HFFc6 (cell line): ENCODE measurements around the gene GBP3. TPM values are rescaled to one million over a fixed set of nuclear protein-coding genes. Genes with fewer than 3 reads are reported as not detected.
A peak's percentile ranks its signal among the peaks of the same experiment; 100 is the strongest.

Experiments used
- DNase-seq: peaks from one replicate; pipeline ENCODE4 v3.0.0-alpha.2; 2018
- H3K27ac Mint-ChIP-seq: 2 replicates; pipeline ENCODE4 v1.8.0; 2020; ENCODE audit warnings: mild to moderate bottlenecking, mixed read lengths
- H3K27me3 Mint-ChIP-seq: 2 replicates; pipeline ENCODE4 v1.8.0; 2021; ENCODE audit warnings: mild to moderate bottlenecking, moderate library complexity, mixed read lengths; ENCODE audit not compliant: insufficient read depth
- H3K36me3 Mint-ChIP-seq: 2 replicates; pipeline ENCODE4 v1.8.0; 2021; ENCODE audit warnings: low read depth, mixed read lengths
- H3K4me1 Mint-ChIP-seq: 2 replicates; pipeline ENCODE4 v1.8.0; 2020; ENCODE audit warnings: low read depth, mixed read lengths
- H3K4me3 Mint-ChIP-seq: 2 replicates; pipeline ENCODE4 v1.8.0; 2020; ENCODE audit warnings: mild to moderate bottlenecking, moderate library complexity, mixed read lengths
- H3K9me3 Mint-ChIP-seq: 2 replicates; pipeline ENCODE4 v1.8.0; 2020; ENCODE audit warnings: mild to moderate bottlenecking, mixed read lengths
- CTCF ChIP-seq: fragments of 200-600 bp; sonication (generic); IDR thresholded peaks from 2 replicates; pipeline ENCODE4 v1.5.0; 2021; ENCODE audit warnings: antibody characterized with exemption, mild to moderate bottlenecking
- long read RNA-seq: library from polyadenylated mRNA; unstranded; transcript quantifications from one replicate; pipeline ENCODE4 v2.0.0, GENCODE V29; 2019
- total RNA-seq, 6 experiments: library from RNA; stranded (reverse); fragmentation: NEBNext Ultra II Directional; extraction: Animal tissue kit (Norgen Biotek cat#: 25700); gene quantifications; 2 replicates in 1 of 6; 3 replicates in 5 of 6; pipeline ENCODE4 v1.2.3, GENCODE V29; 2021

GBP3 gene
- total RNA-seq = 10 to 100 TPM; 26.5 to 44.6 (median 39.3) TPM
- long read RNA-seq, transcript GBP3-202 (11 exons, 3,067 nt) = major isoform, 9 of 27 reads
- long read RNA-seq, partial matches to known transcripts = 9 of 27 reads
- long read RNA-seq, other reads (novel, unspliced or antisense) = 4 of 27 reads

GRCh38 chr1:89022167-89022959, at the start of gene GBP3:
Gene GBP3, minus strand, starts transcription at chr1:89022866. Its CDS starts 2,145 bp downstream, at chr1:89020721.
- Mint-ChIP-seq H3K4me3 (peak within 1 kb of the TSS; percentile 90), H3K36me3 (peaks cover 21% of the 10 kb centered on the region; the same call in 1 of the 2 replicates), H3K9me3 (no peaks in the 10 kb centered on the region), H3K27me3 (no peaks in the 10 kb centered on the region), H3K27ac (peak within 1 kb of the TSS; percentile 82), H3K4me1 (peaks cover 37% of the 10 kb centered on the region)
- DNase-seq = peak; percentile 59
- TF ChIP-seq CTCF = no peak

GRCh38 chr1:89070509-89070908, 47.8 kb upstream of the GBP3 start:
- Mint-ChIP-seq H3K4me3 (peak overlapping the region; percentile 82; the same call in 1 of the 2 replicates), H3K9me3 (peaks cover 8% of the 10 kb centered on the region; the same call in 1 of the 2 replicates), H3K27me3 (peaks cover 2% of the 10 kb centered on the region; the same call in 1 of the 2 replicates), H3K27ac (no peak overlapping the region), H3K4me1 (peaks cover 26% of the 10 kb centered on the region), H3K36me3 (no peaks in the 10 kb centered on the region)
- no peak for DNase-seq
- no peak for TF ChIP-seq CTCF

- Mint-ChIP-seq H3K4me1 (peaks cover 29% of the 10 kb centered on the region), H3K4me3 (peak overlapping the region; percentile 82), H3K27ac (no peak overlapping the region), H3K27me3 (peaks cover 2% of the 10 kb centered on the region; the same call in 1 of the 2 replicates), H3K9me3 (peaks cover 8% of the 10 kb centered on the region; the same call in 1 of the 2 replicates), H3K36me3 (no peaks in the 10 kb centered on the region)
- no peak for TF ChIP-seq CTCF
- no peak for DNase-seq
Measured at GRCh38 chr1:89069951-89070350, 47.3 kb upstream of the GBP3 start.

GRCh38 chr1:89068291-89068690, 45.6 kb upstream of the GBP3 start:
- DNase-seq = peak; percentile 68
- TF ChIP-seq CTCF = no peak
- Mint-ChIP-seq H3K27me3 (peaks cover 2% of the 10 kb centered on the region; the same call in 1 of the 2 replicates), H3K9me3 (no peaks in the 10 kb centered on the region), H3K27ac (peak overlapping the region; percentile 27; the same call in 1 of the 2 replicates), H3K4me1 (peaks cover 40% of the 10 kb centered on the region), H3K36me3 (no peaks in the 10 kb centered on the region), H3K4me3 (no peak overlapping the region)

GRCh38 chr1:89065079-89065868, 42.6 kb upstream of the GBP3 start, which contains the start of gene GBP1:
Gene GBP1, minus strand, starts transcription at chr1:89065208. Its CDS starts 1,974 bp downstream, at chr1:89063234.
- Mint-ChIP-seq H3K27ac (peak within 1 kb of the TSS; percentile 86), H3K27me3 (peaks cover 2% of the 10 kb centered on the region; the same call in 1 of the 2 replicates), H3K9me3 (no peaks in the 10 kb centered on the region), H3K36me3 (peaks cover 16% of the 10 kb centered on the region), H3K4me1 (peaks cover 61% of the 10 kb centered on the region), H3K4me3 (peak within 1 kb of the TSS; percentile 88)
- TF ChIP-seq CTCF = no peak
- DNase-seq = peak; percentile 68
